GM20000 (cell line): Measurements from ENCODE around the gene P2RX1.

Experiments
- DNase-seq: peaks from one replicate; pipeline ENCODE4 v3.0.0; 2012; ENCODE audit warnings: low spot score
- TF ChIP-seq, protein P1 (sequence below): IDR thresholded peaks from 2 replicates; pipeline ENCODE4 v1.5.1; 2012; ENCODE audit warnings: mild to moderate bottlenecking, control low read depth; ENCODE audit errors: extremely low read depth, missing control alignments

The P2RX1 gene

DNA sequence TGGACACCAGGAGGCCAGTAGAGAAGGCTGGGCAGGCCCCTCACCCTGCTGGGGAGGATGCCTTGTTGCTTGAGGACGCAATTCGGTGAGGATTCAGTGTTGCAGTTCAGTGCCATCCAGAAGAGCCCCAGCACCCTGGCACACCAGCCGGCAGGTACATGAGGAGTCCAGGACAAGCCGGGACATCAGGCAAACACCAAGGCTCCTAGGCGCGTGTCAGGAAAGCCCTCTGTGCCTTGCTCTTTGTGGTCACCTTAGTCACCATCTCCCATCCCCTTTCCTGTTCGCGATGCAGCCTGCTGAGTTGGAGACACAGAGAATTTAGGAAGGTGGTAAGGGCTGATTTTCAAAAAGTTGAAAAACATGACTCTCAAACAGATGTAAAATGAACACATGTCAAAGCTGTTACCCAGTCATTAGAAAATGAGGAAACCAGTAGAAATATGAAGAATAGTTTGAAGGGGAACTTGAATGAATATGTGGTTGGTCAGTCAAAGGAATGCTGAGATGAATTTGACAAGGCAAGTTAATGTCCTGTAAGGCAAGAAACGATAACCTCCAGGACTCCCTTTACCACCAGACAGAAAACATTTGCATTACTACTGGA lies 67.9 kb downstream of the P2RX1 start:
- DNase-seq, result no peak
- TF ChIP-seq, protein P1, sequence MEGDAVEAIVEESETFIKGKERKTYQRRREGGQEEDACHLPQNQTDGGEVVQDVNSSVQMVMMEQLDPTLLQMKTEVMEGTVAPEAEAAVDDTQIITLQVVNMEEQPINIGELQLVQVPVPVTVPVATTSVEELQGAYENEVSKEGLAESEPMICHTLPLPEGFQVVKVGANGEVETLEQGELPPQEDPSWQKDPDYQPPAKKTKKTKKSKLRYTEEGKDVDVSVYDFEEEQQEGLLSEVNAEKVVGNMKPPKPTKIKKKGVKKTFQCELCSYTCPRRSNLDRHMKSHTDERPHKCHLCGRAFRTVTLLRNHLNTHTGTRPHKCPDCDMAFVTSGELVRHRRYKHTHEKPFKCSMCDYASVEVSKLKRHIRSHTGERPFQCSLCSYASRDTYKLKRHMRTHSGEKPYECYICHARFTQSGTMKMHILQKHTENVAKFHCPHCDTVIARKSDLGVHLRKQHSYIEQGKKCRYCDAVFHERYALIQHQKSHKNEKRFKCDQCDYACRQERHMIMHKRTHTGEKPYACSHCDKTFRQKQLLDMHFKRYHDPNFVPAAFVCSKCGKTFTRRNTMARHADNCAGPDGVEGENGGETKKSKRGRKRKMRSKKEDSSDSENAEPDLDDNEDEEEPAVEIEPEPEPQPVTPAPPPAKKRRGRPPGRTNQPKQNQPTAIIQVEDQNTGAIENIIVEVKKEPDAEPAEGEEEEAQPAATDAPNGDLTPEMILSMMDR, result no peak

DNA sequence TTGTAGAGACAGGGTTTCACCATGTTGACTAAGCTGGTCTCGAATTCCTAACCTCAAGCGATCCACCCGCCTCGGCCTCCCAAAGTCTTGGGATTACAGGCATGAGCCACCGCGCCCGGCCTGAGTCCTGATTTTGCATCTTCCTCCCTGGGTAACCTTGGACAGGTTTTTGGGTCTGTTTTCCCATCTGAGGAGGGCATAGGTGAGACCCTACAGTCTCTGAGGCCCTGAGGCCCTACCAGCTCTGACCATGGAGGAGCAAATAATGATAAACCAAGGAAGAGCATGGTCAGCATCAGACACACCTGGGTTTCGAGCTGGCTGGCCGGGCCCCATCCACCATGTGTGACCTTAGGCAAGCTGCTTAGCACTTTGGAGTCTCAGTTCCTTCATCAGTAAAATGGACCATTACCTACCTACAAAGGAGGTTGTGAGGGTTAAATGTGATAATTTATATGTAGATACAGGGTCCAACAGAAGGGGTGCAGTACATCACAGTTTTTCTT lies 69.0 kb downstream of the P2RX1 start:
- TF ChIP-seq, protein P1, result no peak
- no peak for DNase-seq
